ENCODE results near the gene CACNA2D1. TPM values are rescaled to one million over a fixed set of nuclear protein-coding genes. Genes with fewer than 3 reads are reported as not detected.

Gene CACNA2D1
- total and polyA plus RNA-seq, 7 donors, result 0.23 to 115 (median 59.7) TPM

DNA sequence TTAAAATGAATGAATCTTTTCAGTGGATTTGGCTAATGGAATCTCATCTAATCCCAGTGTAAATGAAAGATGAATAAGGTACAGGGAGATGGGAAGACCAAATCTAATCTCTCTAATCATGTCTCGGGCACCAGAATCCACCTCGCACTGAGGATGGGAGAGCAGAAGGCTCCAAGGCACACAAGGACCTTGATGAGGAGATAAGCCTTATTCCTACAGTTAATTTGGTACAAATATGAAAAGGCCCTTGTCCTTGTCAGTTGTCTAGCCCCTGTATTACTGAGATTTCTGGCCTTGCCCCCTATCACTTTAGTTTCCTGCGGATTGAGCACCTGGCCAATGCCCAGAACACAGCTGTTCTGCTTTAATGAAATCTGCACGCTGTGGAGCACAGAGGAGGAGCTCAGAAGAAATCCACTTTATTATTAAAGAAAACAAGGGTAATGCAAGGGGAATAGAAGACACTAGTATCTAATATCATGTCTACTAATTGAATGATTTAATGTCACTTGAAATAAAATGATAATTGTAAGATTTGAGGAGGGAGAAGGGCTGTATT lies 352.4 kb downstream of the CACNA2D1 start:
- Histone ChIP-seq H3K27me3 (no peaks in the 10 kb centered on the region), H3K36me3 (no peaks in the 10 kb centered on the region), H3K27ac (no peak overlapping the region), H3K9me3 (no peaks in the 10 kb centered on the region), H3K4me1 (no peaks in the 10 kb centered on the region), H3K4me3 (no peak overlapping the region)
- intact Hi-C loops (cut with DNase I), result no loop called here
- WGBS, 2 donors, result 87% methylated on average over 4 of the region's 4 CpGs
- DNase-seq, result no peak
- TF ChIP-seq POLR2A (IDR thresholded peaks at IDR 0.05) (no peak), POLR2AphosphoS5 (IDR thresholded peaks at IDR 0.05) (no peak), CTCF (IDR thresholded peaks at IDR 0.05) (no peak), EP300 (IDR thresholded peaks at IDR 0.05) (no peak)

DNA sequence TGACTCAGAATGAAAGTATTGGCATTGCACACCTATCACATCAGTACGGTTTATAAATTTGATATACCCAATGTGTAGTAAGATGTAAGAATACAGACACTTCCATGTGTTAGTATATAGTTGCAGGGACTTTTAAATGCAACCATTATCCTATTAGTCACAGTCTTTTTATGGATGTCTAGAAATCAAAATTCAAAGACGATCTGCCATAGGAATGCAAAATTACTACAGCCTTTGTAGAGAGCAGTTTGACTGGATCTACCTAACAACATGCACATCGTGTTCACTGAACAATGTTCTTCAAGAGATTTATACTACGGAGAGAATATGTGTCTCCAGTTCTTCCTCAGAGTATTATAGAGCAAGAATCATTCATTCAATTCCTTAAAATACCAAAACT lies 356.5 kb downstream of the CACNA2D1 start:
- no peaks in the 10 kb centered on the region for H3K27me3 ChIP-seq
- TF ChIP-seq POLR2AphosphoS5 (IDR thresholded peaks at IDR 0.05) (no peak), CTCF (IDR thresholded peaks at IDR 0.05) (no peak), POLR2A (IDR thresholded peaks at IDR 0.05) (no peak), EP300 (IDR thresholded peaks at IDR 0.05) (no peak)
- peaks cover 0 to 6% (median 0%) of the 10 kb centered on the region in 4 donors for H3K36me3 ChIP-seq
- WGBS, 2 donors, result 84 to 91% methylated on average over 4 of the region's 4 CpGs
- no peak overlapping the region for H3K4me3 ChIP-seq
- no peak for DNase-seq
- no peak overlapping the region for H3K27ac ChIP-seq
- H3K9me3 ChIP-seq, result no peaks in the 10 kb centered on the region
- H3K4me1 ChIP-seq, result no peaks in the 10 kb centered on the region
- intact Hi-C loops (cut with DNase I), result no loop called here

GRCh38 chr7:82085116-82085515 lies 358.5 kb downstream of the CACNA2D1 start:
- H3K4me3 ChIP-seq, result no peak overlapping the region
- no peaks in the 10 kb centered on the region for H3K27me3 ChIP-seq
- no peaks in the 10 kb centered on the region for H3K9me3 ChIP-seq
- WGBS, 2 donors, result 82 to 91% methylated on average over 4 of the region's 4 CpGs
- peaks cover 0 to 10% (median 0%) of the 10 kb centered on the region in 4 donors for H3K36me3 ChIP-seq
- no peak for DNase-seq
- no peak overlapping the region for H3K27ac ChIP-seq
- intact Hi-C loops (cut with DNase I), result no loop called here
- no peak for TF ChIP-seq CTCF (IDR thresholded peaks at IDR 0.05)
- no peak for TF ChIP-seq POLR2AphosphoS5 (IDR thresholded peaks at IDR 0.05)
- TF ChIP-seq EP300 (IDR thresholded peaks at IDR 0.05), result no peak
- no peak for TF ChIP-seq POLR2A (IDR thresholded peaks at IDR 0.05)
- peaks cover 0 to 12% (median 12%) of the 10 kb centered on the region in 4 donors for H3K4me1 ChIP-seq

GRCh38 chr7:82081644-82082224 lies 361.8 kb downstream of the CACNA2D1 start:
- peaks cover 0 to 12% (median 12%) of the 10 kb centered on the region in 4 donors for H3K4me1 ChIP-seq
- peaks cover 0 to 10% (median 0%) of the 10 kb centered on the region in 4 donors for H3K36me3 ChIP-seq
- intact Hi-C loops (cut with DNase I), result no loop called here
- no peaks in the 10 kb centered on the region for H3K9me3 ChIP-seq
- no peak overlapping the region for H3K4me3 ChIP-seq
- WGBS, 2 donors, result 84 to 89% methylated on average over 12 of the region's 12 CpGs
- DNase-seq, result no peak
- no peaks in the 10 kb centered on the region for H3K27me3 ChIP-seq
- TF ChIP-seq CTCF (IDR thresholded peaks at IDR 0.05) (no peak), EP300 (IDR thresholded peaks at IDR 0.05) (no peak), POLR2AphosphoS5 (IDR thresholded peaks at IDR 0.05) (no peak), POLR2A (IDR thresholded peaks at IDR 0.05) (no peak)
- no peak overlapping the region for H3K27ac ChIP-seq
